Mucosa of rectum (tissue), 2 donors: Measurements from ENCODE around the gene NTSR1.

Source experiments
- H3K27ac ChIP-seq, 2 donors: one replicate each; pipeline ENCODE4 v1.7.0; 2013; ENCODE audit warnings: inconsistent platforms in 2 of 2, low read depth in 2 of 2, low read length in 2 of 2
- H3K27me3 ChIP-seq, 2 donors: one replicate each; pipeline ENCODE4 v1.7.0; 2013; ENCODE audit warnings: low read length in 2 of 2; ENCODE audit not compliant: control insufficient read depth in 2 of 2, insufficient read depth in 2 of 2
- H3K36me3 ChIP-seq, 2 donors: one replicate each; pipeline ENCODE4 v1.7.0; 2013; ENCODE audit warnings: low read length in 2 of 2; ENCODE audit not compliant: control insufficient read depth in 2 of 2, insufficient read depth in 2 of 2
- H3K4me1 ChIP-seq, 2 donors: one replicate each; pipeline ENCODE4 v1.7.0; 2013; ENCODE audit warnings: low read length in 2 of 2, mild to moderate bottlenecking in 1 of 2; ENCODE audit not compliant: control insufficient read depth in 2 of 2, insufficient read depth in 2 of 2
- H3K4me3 ChIP-seq, 2 donors: one replicate each; pipeline ENCODE4 v1.7.0; 2013; ENCODE audit warnings: low read length in 2 of 2
- H3K9ac ChIP-seq, 2 donors: one replicate each; pipeline ENCODE4 v1.7.0; 2013; ENCODE audit warnings: low read length in 2 of 2, low read depth in 1 of 2, mild to moderate bottlenecking in 1 of 2
- H3K9me3 ChIP-seq, 2 donors: one replicate each; pipeline ENCODE4 v1.7.0; 2013; ENCODE audit warnings: low read length in 2 of 2; ENCODE audit not compliant: control insufficient read depth in 2 of 2
- donor health status: healthy.
- donor health status: Normal muscosa, but diverticular disease.

The NTSR1 gene

DNA sequence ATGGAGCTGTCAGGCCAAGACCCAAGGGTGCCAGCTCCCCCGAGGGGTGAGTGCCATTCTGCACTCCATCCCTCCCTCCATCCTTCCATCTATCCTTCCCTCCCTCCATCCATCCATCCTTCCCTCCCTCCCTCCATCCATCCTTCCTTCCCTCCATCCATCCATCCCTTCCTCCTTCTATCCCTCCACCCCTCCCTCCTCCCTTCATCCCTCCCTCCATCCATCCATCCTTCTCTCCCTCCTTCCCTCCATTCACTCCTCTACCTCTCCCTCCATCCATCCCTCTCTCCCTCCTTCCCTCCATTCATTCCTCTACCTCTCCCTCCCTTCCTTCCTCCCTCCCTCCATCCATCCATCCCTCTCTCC is 46.3 kb downstream of the NTSR1 start:
- Histone ChIP-seq H3K4me3 (no peak overlapping the region), H3K9me3 (no peaks in the 10 kb centered on the region), H3K27ac (no peak overlapping the region), H3K4me1 (no peaks in the 10 kb centered on the region), H3K9ac (no peak overlapping the region), H3K36me3 (no peaks in the 10 kb centered on the region), H3K27me3 (peaks cover 4% of the 10 kb centered on the region in 2 donors)

DNA sequence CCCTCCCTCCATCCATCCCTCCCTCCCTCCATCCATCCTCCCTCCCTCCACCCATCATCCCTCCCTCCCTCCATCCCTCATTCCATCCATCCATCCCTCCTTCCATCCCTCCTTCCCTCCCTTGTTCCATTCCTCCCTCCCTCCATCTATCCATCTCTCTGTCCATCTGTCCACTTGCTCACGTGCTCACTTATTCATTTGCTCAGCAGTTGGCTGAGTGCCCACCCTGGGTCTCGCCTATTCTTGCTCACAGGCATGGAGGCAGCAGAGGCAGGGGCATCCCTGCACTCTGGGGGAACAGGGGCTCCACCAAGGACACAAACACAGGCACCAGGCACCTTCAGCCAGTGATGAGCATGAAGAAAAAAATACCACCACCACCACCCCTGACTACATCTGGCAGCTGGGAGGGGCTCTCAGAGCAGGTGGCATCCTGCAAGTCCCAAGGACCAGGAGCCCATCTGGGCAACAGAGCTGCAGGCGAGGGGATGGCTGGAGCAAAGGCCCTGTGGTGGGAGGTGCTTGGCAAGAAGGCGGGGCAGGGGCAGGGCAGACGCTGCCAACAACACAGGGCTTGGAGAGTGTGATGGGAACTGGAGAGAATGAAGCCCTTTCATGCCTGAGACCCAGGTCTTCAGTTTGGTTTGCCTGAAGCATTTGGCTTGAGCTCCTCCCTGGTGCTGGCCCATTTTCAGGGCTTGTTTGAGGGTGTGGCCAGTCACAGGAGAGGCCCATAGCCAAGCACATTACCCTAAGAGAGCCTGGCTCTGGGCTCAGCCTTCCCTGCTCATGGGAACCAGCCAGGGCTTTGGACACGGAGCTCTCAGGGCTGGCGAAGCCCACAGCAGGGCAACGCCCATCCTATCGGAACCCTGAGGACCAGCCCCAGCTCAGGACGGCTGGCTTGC is 47.4 kb downstream of the NTSR1 start:
- Histone ChIP-seq H3K27ac (no peak overlapping the region), H3K9ac (no peak overlapping the region), H3K36me3 (no peaks in the 10 kb centered on the region), H3K27me3 (peaks cover 4% of the 10 kb centered on the region in 2 donors), H3K4me1 (no peaks in the 10 kb centered on the region), H3K9me3 (no peaks in the 10 kb centered on the region), H3K4me3 (no peak overlapping the region)

GRCh38 chr20:62758226-62758912 is 49.7 kb downstream of the NTSR1 start:
- Histone ChIP-seq H3K36me3 (no peaks in the 10 kb centered on the region), H3K9me3 (no peaks in the 10 kb centered on the region), H3K27me3 (peaks cover 0 to 4% of the 10 kb centered on the region in 2 donors), H3K4me3 (no peak overlapping the region), H3K27ac (no peak overlapping the region), H3K9ac (no peak overlapping the region), H3K4me1 (no peaks in the 10 kb centered on the region)

DNA sequence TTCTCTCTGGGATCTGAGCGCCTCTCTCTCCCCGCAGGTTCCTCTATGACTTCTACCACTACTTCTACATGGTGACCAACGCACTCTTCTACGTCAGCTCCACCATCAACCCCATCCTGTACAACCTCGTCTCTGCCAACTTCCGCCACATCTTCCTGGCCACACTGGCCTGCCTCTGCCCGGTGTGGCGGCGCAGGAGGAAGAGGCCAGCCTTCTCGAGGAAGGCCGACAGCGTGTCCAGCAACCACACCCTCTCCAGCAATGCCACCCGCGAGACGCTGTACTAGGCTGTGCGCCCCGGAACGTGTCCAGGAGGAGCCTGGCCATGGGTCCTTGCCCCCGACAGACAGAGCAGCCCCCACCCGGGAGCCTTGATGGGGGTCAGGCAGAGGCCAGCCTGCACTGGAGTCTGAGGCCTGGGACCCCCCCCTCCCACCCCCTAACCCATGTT is 51.4 kb downstream of the NTSR1 start:
- Histone ChIP-seq H3K4me3 (no peak overlapping the region), H3K36me3 (no peaks in the 10 kb centered on the region), H3K9me3 (no peaks in the 10 kb centered on the region), H3K27me3 (peaks cover 0 to 2% of the 10 kb centered on the region in 2 donors), H3K27ac (no peak overlapping the region), H3K4me1 (no peaks in the 10 kb centered on the region), H3K9ac (no peak overlapping the region)

- Histone ChIP-seq H3K9me3 (no peaks in the 10 kb centered on the region), H3K4me1 (no peaks in the 10 kb centered on the region), H3K36me3 (no peaks in the 10 kb centered on the region), H3K9ac (no peak overlapping the region), H3K27me3 (peaks cover 0 to 2% of the 10 kb centered on the region in 2 donors), H3K27ac (no peak overlapping the region), H3K4me3 (no peak overlapping the region)
Measured at GRCh38 chr20:62760471-62760855, 51.8 kb downstream of the NTSR1 start.

GRCh38 chr20:62760856-62761758 is 52.5 kb downstream of the NTSR1 start:
- Histone ChIP-seq H3K9me3 (no peaks in the 10 kb centered on the region), H3K27me3 (peaks cover 0 to 2% of the 10 kb centered on the region in 2 donors), H3K36me3 (no peaks in the 10 kb centered on the region), H3K9ac (no peak overlapping the region), H3K4me3 (no peak overlapping the region), H3K4me1 (no peaks in the 10 kb centered on the region), H3K27ac (no peak overlapping the region)

DNA sequence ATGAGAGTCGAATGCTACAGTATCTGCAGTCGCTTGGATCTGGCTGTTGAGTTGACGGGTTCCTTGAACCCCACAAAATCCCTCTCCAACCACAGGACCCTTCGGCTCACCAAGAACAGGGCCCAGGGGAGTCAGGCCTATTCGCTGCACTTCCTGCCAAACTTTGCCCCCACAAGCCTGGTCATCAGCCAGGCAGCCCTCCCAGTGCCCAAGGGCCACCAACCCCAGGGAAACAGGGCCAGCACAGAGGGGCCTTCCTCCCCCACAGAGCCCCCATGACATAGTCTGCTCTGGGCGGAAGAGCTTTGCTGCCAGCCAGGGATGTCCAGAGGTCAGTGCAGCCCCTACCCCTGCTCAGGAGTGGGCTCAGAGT is 53.1 kb downstream of the NTSR1 start:
- H3K27me3 ChIP-seq, result no peaks in the 10 kb centered on the region
- H3K4me3 ChIP-seq, result no peak overlapping the region
- H3K9ac ChIP-seq, result no peak overlapping the region
- no peaks in the 10 kb centered on the region for H3K9me3 ChIP-seq
- no peak overlapping the region for H3K27ac ChIP-seq
- peaks cover 0 to 2% of the 10 kb centered on the region in 2 donors for H3K4me1 ChIP-seq
- no peaks in the 10 kb centered on the region for H3K36me3 ChIP-seq

DNA sequence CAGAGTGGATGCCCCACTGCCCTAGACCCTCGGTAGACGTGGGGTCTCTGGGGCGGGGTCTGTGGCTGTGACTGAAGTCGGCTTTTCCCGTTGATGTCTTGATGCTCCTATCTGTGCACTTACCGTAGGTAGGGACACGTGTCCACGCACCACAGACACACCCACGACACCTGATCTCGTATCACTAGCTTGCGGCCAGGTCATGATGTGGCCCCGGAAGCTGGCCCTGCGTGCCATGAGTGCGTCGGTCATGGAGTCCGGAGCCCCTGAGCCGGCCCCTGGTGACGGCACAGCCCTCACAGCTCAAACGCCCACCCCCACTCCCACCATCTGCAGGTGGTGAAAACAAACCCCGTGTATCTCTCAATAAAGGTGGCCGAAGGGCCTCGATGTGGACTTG is 53.7 kb downstream of the NTSR1 start:
- no peaks in the 10 kb centered on the region for H3K27me3 ChIP-seq
- peaks cover 0 to 2% of the 10 kb centered on the region in 2 donors for H3K4me1 ChIP-seq

GRCh38 chr20:62762801-62763368 is 54.2 kb downstream of the NTSR1 start:
- Histone ChIP-seq H3K9ac (no peak overlapping the region), H3K27me3 (no peaks in the 10 kb centered on the region), H3K9me3 (no peaks in the 10 kb centered on the region), H3K4me3 (no peak overlapping the region), H3K36me3 (no peaks in the 10 kb centered on the region), H3K4me1 (peaks cover 0 to 2% of the 10 kb centered on the region in 2 donors), H3K27ac (no peak overlapping the region)

More for the DNA sequence above, 53.7 kb downstream of the NTSR1 start:
- H3K27ac ChIP-seq, result no peak overlapping the region
- no peaks in the 10 kb centered on the region for H3K9me3 ChIP-seq
- no peaks in the 10 kb centered on the region for H3K36me3 ChIP-seq
- H3K9ac ChIP-seq, result no peak overlapping the region
- H3K4me3 ChIP-seq, result no peak overlapping the region
